Thymus (tissue), 11 donors: ENCODE results near the gene BICC1. TPM values are rescaled to one million over a fixed set of nuclear protein-coding genes. Genes with fewer than 3 reads are reported as not detected.

Experiments used
- DNase-seq, 9 donors: peaks; one replicate each; pipeline ENCODE4 v3.0.0-alpha.2; 2013; ENCODE audit warnings: low spot score in 9 of 9, low read depth in 6 of 9, missing footprints in 1 of 9
- H3K27ac ChIP-seq, 2 donors: one replicate each; pipeline ENCODE4 v1.5.1; 2013; ENCODE audit warnings: control low read depth in 1 of 2, low read depth in 1 of 2, low read length in 1 of 2, mild to moderate bottlenecking in 1 of 2, moderate library complexity in 1 of 2
- H3K27me3 ChIP-seq, 2 donors: one replicate each; pipeline ENCODE4 v1.5.1; 2013; ENCODE audit warnings: low read length in 1 of 2; ENCODE audit not compliant: control insufficient read depth in 2 of 2, insufficient read depth in 1 of 2
- H3K36me3 ChIP-seq, 2 donors: one replicate each; pipeline ENCODE4 v1.5.1; 2013; ENCODE audit warnings: low read length in 1 of 2, mild to moderate bottlenecking in 1 of 2, moderate library complexity in 1 of 2; ENCODE audit not compliant: control insufficient read depth in 2 of 2, insufficient read depth in 2 of 2
- H3K4me1 ChIP-seq, 2 donors: one replicate each; pipeline ENCODE4 v1.5.1; 2013; ENCODE audit warnings: low read length in 2 of 2; ENCODE audit not compliant: control insufficient read depth in 2 of 2, insufficient read depth in 2 of 2
- H3K4me3 ChIP-seq, 2 donors: one replicate each; pipeline ENCODE4 v1.5.1; 2013; ENCODE audit warnings: low read length in 2 of 2, control low read depth in 1 of 2, mild to moderate bottlenecking in 1 of 2
- H3K9me3 ChIP-seq, 2 donors: one replicate each; pipeline ENCODE4 v1.5.1; 2013; ENCODE audit warnings: low read length in 1 of 2, mild to moderate bottlenecking in 1 of 2; ENCODE audit not compliant: control insufficient read depth in 2 of 2, insufficient read depth in 1 of 2
- WGBS: extraction: QIAGEN DNeasy Blood & Tissue Kit; methylation state at CpG from one replicate; pipeline ENCODE4 v1.1.7; 2013; 5-methylcytosine and 5-hydroxymethylcytosine counted together
- polyA plus RNA-seq: library from polyadenylated mRNA; stranded (reverse); fragments of 200-250 nt; gene quantifications from one replicate; pipeline ENCODE4 v1.2.3, GENCODE V29; 2013
- total RNA-seq: library from RNA; stranded (reverse); fragments of 120-200 nt; gene quantifications from one replicate; pipeline ENCODE4 v1.2.4, GENCODE V29; 2013
- donor health status: healthy.

The BICC1 gene
- total and polyA plus RNA-seq, 2 donors = 1.8 to 1.9 TPM

- H3K4me1 ChIP-seq = no peaks in the 10 kb centered on the region
- 77% methylated on average over 5 of the region's 5 CpGs for WGBS
- no peak overlapping the region for H3K27ac ChIP-seq
- H3K27me3 ChIP-seq = no peaks in the 10 kb centered on the region
- no peak for DNase-seq
- no peaks in the 10 kb centered on the region for H3K36me3 ChIP-seq
- H3K4me3 ChIP-seq = no peak overlapping the region
- H3K9me3 ChIP-seq = no peaks in the 10 kb centered on the region
These were observed 182.3 kb downstream of the BICC1 start for GRCh38 chr10:58695022-58695421.

GRCh38 chr10:58696736-58697135, 184.1 kb downstream of the BICC1 start:
- no peak for DNase-seq
- H3K9me3 ChIP-seq = no peaks in the 10 kb centered on the region
- H3K27me3 ChIP-seq = no peaks in the 10 kb centered on the region
- H3K27ac ChIP-seq = no peak overlapping the region
- no peaks in the 10 kb centered on the region for H3K4me1 ChIP-seq
- 22% methylated on average over 4 of the region's 4 CpGs for WGBS
- no peak overlapping the region for H3K4me3 ChIP-seq
- no peaks in the 10 kb centered on the region for H3K36me3 ChIP-seq

DNA sequence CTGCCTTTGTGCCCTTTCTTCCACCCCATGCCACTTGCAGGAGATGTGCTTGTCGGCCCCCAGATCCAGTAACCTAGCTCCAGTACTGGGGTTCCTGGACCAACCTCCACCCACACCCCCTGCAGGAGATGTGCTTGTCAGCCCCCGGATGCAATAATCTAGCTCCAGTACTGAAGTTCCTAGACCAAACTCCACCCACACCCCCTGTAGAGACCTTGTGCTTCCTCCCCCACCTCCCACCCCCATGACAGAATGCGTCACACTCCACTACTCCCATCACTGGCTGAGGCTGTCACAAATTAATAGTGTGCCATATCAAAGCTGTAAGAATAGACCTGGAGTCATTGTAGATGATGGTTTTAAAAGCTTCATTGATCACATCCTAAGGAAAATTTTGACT, 185.0 kb downstream of the BICC1 start:
- Histone ChIP-seq H3K4me3 (no peak overlapping the region), H3K36me3 (no peaks in the 10 kb centered on the region), H3K4me1 (no peaks in the 10 kb centered on the region), H3K27ac (no peak overlapping the region), H3K27me3 (no peaks in the 10 kb centered on the region), H3K9me3 (no peaks in the 10 kb centered on the region)
- no peak for DNase-seq
- 98% methylated on average over 3 of the region's 3 CpGs for WGBS

GRCh38 chr10:58698777-58699356, 186.2 kb downstream of the BICC1 start:
- Histone ChIP-seq H3K4me1 (no peaks in the 10 kb centered on the region), H3K36me3 (no peaks in the 10 kb centered on the region), H3K9me3 (no peaks in the 10 kb centered on the region), H3K27ac (no peak overlapping the region), H3K4me3 (no peak overlapping the region), H3K27me3 (no peaks in the 10 kb centered on the region)
- DNase-seq = no peak
- WGBS = 86% methylated on average over 5 of the region's 5 CpGs

GRCh38 chr10:58700591-58700990, 187.9 kb downstream of the BICC1 start:
- Histone ChIP-seq H3K4me1 (no peaks in the 10 kb centered on the region), H3K4me3 (no peak overlapping the region), H3K27ac (no peak overlapping the region), H3K9me3 (no peaks in the 10 kb centered on the region), H3K36me3 (no peaks in the 10 kb centered on the region), H3K27me3 (no peaks in the 10 kb centered on the region)
- WGBS = 90% methylated on average over 1 of the region's 1 CpG
- DNase-seq = no peak

DNA sequence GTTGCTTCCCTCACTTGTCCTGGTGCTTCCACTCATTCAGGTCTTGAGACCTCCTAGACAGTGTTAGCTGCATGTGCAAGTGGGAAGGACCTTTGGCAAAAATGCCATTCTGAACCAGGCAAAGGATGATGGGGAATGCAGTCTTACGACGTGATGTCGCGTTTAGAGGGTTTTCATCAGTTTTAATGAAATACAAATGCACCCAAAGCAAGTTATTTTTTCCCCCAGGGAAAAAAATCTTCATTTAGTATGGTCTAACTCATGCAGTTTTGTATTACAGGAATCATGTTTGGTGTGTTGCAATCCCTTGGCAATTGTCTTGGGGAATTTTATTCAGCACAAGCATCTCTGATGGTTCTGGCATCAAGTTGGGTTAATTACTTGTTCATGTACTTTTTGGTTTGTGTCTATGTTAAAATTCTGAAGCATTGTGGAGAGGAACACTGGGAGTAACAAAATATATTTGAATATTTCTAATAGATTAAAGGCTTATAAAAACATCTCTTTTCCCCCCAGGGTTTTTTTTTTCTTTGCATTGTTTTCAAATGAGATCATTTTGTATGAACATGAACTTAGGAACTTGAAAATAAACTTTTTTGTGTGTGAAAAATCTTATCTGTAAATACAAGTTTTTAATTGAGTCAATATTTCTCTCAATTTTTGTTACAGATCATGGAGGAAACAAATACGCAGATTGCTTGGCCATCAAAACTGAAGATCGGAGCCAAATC, 188.9 kb downstream of the BICC1 start:
- DNase-seq = peak in 1 of 9 donors; percentile 12
- Histone ChIP-seq H3K4me3 (no peak overlapping the region), H3K27me3 (no peaks in the 10 kb centered on the region), H3K4me1 (no peaks in the 10 kb centered on the region), H3K9me3 (no peaks in the 10 kb centered on the region), H3K36me3 (no peaks in the 10 kb centered on the region), H3K27ac (peak overlapping the region in 1 of 2 donors; percentile 19)
- 88% methylated on average over 6 of the region's 6 CpGs for WGBS

DNA sequence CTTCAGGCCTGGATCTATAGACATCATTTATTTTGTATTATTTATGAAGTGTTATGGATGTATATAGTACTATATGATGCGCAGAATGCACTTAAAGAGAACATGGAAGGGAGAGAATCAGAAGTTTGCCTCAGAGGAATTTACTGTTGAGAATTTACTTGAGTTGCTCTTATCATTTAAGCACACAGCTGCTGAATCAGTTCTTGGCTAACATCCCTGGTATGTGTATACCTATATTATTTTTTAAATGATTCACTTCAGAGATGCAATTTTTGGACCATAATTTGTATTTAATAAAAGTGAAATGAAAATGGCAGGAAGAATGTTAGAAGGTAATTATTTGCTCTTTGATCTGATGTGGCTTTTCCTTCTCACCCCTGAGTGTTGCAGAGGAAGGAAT, 191.6 kb downstream of the BICC1 start:
- WGBS = 95% methylated on average over 1 of the region's 1 CpG
- Histone ChIP-seq H3K9me3 (no peaks in the 10 kb centered on the region), H3K4me1 (no peaks in the 10 kb centered on the region), H3K27me3 (no peaks in the 10 kb centered on the region), H3K36me3 (no peaks in the 10 kb centered on the region), H3K27ac (no peak overlapping the region), H3K4me3 (no peak overlapping the region)
- no peak for DNase-seq

DNA sequence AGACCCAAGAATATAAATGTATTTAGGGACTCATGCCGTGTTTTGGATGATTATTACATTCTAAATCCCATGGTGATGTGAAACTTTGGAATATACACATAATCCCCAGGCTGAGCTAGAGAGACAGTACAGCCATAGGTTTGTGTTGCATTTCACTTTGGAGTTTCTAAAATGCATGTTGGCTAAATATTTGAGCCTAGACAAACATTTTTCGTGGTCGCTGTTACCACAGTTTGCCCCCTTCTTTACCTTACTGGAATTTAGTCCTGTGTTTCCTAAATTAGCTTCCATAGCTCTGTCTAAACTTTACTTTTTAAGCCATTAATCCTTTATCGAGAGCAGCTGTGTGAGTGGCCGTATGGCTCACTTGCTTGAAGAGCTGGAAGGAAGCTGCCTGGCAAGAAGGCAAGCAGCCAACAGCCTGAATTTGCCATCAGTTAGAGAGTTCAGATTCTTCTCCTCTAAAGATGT, 192.0 kb downstream of the BICC1 start:
- H3K36me3 ChIP-seq = no peaks in the 10 kb centered on the region
- no peak overlapping the region for H3K4me3 ChIP-seq
- no peaks in the 10 kb centered on the region for H3K9me3 ChIP-seq
- no peaks in the 10 kb centered on the region for H3K27me3 ChIP-seq
- DNase-seq = no peak
- 54% methylated on average over 5 of the region's 5 CpGs for WGBS
- H3K4me1 ChIP-seq = no peaks in the 10 kb centered on the region
- H3K27ac ChIP-seq = no peak overlapping the region

DNA sequence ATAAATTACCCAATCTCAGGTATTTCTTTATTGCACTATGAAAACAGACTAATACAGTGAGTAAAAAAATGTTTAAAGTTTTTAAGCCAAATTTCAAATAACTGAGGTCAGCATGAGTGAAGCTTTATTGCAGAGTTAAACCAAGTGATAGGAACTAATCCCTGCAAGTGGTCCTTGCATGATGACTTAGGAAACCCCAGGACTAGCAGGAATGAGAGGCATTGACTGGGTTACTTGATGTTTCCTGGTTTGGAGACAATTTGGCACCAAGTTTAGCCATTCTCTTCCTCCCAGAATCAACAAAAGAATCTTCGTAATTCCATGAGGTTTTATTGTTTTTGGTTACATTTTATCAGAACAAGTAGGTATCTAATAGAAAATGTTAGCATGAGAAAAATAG, 194.2 kb downstream of the BICC1 start:
- Histone ChIP-seq H3K36me3 (no peaks in the 10 kb centered on the region), H3K4me1 (no peaks in the 10 kb centered on the region), H3K27me3 (no peaks in the 10 kb centered on the region), H3K9me3 (no peaks in the 10 kb centered on the region), H3K27ac (no peak overlapping the region), H3K4me3 (no peak overlapping the region)
- no peak for DNase-seq
- 96% methylated on average over 1 of the region's 1 CpG for WGBS
